Measurements from ENCODE around the gene MYZAP.

The MYZAP gene

DNA sequence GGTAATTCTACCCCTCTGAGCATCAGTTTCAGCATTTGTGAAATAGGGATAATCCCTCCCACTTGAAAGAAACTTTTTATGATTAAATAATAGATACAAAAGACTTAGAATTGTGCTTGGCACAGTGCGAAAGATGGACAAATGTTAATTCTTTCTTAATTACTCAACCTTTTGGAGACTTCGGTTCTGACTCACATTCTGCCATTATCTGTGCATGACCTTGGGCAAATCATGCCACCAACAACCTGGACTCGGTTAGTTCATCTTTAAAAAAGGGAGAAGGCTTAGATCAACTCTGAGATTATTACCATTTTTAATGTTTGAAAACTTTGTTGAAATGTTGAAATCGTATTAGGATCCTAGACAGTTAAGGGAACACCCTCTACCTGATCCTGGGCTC lies 74.2 kb downstream of the MYZAP start:
- TF ChIP-seq, protein P1, sequence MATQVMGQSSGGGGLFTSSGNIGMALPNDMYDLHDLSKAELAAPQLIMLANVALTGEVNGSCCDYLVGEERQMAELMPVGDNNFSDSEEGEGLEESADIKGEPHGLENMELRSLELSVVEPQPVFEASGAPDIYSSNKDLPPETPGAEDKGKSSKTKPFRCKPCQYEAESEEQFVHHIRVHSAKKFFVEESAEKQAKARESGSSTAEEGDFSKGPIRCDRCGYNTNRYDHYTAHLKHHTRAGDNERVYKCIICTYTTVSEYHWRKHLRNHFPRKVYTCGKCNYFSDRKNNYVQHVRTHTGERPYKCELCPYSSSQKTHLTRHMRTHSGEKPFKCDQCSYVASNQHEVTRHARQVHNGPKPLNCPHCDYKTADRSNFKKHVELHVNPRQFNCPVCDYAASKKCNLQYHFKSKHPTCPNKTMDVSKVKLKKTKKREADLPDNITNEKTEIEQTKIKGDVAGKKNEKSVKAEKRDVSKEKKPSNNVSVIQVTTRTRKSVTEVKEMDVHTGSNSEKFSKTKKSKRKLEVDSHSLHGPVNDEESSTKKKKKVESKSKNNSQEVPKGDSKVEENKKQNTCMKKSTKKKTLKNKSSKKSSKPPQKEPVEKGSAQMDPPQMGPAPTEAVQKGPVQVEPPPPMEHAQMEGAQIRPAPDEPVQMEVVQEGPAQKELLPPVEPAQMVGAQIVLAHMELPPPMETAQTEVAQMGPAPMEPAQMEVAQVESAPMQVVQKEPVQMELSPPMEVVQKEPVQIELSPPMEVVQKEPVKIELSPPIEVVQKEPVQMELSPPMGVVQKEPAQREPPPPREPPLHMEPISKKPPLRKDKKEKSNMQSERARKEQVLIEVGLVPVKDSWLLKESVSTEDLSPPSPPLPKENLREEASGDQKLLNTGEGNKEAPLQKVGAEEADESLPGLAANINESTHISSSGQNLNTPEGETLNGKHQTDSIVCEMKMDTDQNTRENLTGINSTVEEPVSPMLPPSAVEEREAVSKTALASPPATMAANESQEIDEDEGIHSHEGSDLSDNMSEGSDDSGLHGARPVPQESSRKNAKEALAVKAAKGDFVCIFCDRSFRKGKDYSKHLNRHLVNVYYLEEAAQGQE (IDR thresholded peaks at IDR 0.05; ENCODE audit: insufficient read depth in 1 of 2, low read depth in 2 of 2, low read length in 2 of 2), result no peak
- no peak for TF ChIP-seq POLR2AphosphoS5 (IDR thresholded peaks at IDR 0.05; ENCODE audit: low read depth, low read length)
- TF ChIP-seq FOXP2 (optimal IDR thresholded peaks at IDR 0.05; ENCODE audit: borderline replicate concordance, extremely low read depth, extremely low read length, insufficient read depth), result no peak
- TF ChIP-seq TAF1 (IDR thresholded peaks at IDR 0.05; ENCODE audit: borderline replicate concordance, insufficient read depth, low read length), result no peak

DNA sequence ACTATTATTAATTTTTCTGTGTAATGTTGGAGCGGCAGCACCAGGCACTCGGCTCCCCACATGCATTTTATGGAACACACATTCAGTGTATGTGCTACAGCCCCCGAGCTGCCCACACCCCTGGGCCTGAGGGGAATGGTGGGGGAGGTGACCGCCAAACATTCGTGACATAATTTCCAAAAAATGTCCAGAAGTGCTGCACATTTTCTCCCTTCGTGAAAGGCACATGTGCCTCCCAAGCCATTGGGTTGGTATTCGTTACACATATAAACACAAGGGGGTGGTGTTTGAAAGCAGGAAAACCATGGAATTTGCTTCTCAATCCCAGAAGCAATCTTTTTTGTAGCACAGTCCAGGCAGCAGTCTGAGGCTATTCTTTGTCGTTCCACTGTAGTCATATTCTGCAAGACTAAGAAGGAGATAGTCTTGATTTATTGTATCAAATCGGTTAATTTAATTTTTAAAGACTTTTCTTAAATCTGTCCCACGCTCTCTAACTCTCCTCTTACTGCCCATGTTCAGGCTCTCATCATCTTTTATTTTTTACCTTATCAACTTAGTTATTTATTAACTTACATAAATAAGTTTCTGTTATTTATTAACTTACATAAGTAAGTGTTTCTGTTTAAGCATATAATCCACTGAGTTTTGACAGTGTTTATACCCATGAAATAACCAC lies 75.6 kb downstream of the MYZAP start:
- no peak for TF ChIP-seq POLR2AphosphoS5 (IDR thresholded peaks at IDR 0.05; ENCODE audit: low read depth, low read length)
- no peak for TF ChIP-seq TAF1 (IDR thresholded peaks at IDR 0.05; ENCODE audit: borderline replicate concordance, insufficient read depth, low read length)
- TF ChIP-seq, protein P1 (IDR thresholded peaks at IDR 0.05; ENCODE audit: insufficient read depth in 1 of 2, low read depth in 2 of 2, low read length in 2 of 2), result no peak
- no peak for TF ChIP-seq FOXP2 (optimal IDR thresholded peaks at IDR 0.05; ENCODE audit: borderline replicate concordance, extremely low read depth, extremely low read length, insufficient read depth)
- TF ChIP-seq SIN3A (IDR thresholded peaks at IDR 0.05; ENCODE audit: borderline replicate concordance, insufficient read depth, low read length), result no peak

DNA sequence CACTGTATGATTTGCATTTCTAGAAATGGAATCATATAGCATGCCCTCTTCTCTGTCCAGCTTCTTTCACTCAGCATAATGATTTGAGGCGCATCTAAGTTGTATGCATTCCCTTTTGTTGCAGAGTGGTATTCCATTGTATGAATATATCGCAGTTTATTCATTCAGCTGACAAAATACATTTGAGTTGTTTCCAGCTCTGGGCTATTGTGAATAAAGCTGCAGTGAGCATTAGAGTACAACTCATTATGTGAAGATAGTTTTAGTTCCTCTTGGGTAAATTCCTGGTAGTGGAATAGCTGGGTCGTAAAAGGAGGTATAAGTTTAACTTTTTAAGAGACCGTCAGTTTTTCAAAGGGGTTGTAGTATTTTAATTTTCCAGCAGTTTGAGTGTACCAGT lies 76.3 kb downstream of the MYZAP start:
- TF ChIP-seq SIN3A (IDR thresholded peaks at IDR 0.05; ENCODE audit: borderline replicate concordance, insufficient read depth, low read length) (no peak), FOXP2 (optimal IDR thresholded peaks at IDR 0.05; ENCODE audit: borderline replicate concordance, extremely low read depth, extremely low read length, insufficient read depth) (no peak), POLR2AphosphoS5 (IDR thresholded peaks at IDR 0.05; ENCODE audit: low read depth, low read length) (no peak), TAF1 (IDR thresholded peaks at IDR 0.05; ENCODE audit: borderline replicate concordance, insufficient read depth, low read length) (no peak)
- TF ChIP-seq, protein P1 (IDR thresholded peaks at IDR 0.05; ENCODE audit: insufficient read depth in 1 of 2, low read depth in 2 of 2, low read length in 2 of 2), result no peak

DNA sequence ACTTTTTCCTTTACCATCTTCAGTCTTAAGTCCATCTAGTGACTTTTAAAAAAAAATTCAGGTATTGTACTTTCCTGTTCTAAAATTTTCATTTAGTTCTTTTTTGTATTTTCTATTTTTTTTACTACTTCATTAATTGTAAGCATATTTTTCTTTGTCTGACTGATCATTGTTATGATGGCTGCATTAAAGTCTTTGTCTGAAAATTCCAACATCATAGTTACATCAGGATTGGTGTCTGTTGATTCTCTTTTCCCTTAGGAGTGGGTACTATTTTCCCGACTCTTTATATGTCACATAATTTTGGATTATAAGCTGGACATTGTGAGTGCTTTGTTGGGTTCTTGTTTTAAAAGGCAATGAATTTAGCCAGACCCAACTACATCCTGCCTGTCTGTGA lies 79.9 kb downstream of the MYZAP start:
- no peak for TF ChIP-seq POLR2AphosphoS5 (IDR thresholded peaks at IDR 0.05; ENCODE audit: low read depth, low read length)
- TF ChIP-seq, protein P1 (IDR thresholded peaks at IDR 0.05; ENCODE audit: insufficient read depth in 1 of 2, low read depth in 2 of 2, low read length in 2 of 2), result no peak
- TF ChIP-seq TAF1 (IDR thresholded peaks at IDR 0.05; ENCODE audit: borderline replicate concordance, insufficient read depth, low read length), result no peak
- TF ChIP-seq SIN3A (IDR thresholded peaks at IDR 0.05; ENCODE audit: borderline replicate concordance, insufficient read depth, low read length), result no peak
- no peak for TF ChIP-seq FOXP2 (optimal IDR thresholded peaks at IDR 0.05; ENCODE audit: borderline replicate concordance, extremely low read depth, extremely low read length, insufficient read depth)
